ENCODE results near the gene CAMK1G. TPM values are rescaled to one million over a fixed set of nuclear protein-coding genes. Genes with fewer than 3 reads are reported as not detected.

CAMK1G gene
- total and polyA plus RNA-seq, 7 donors = 0.04 to 1.4 (median 0.46) TPM; not detected in 3

- Histone ChIP-seq H3K27me3 (ENCODE audit: insufficient read depth in 3 of 3, low read length in 2 of 3) (no peaks in the 10 kb centered on the region), H3K4me1 (no peaks in the 10 kb centered on the region), H3K27ac (no peak overlapping the region), H3K9me3 (no peaks in the 10 kb centered on the region), H3K36me3 (ENCODE audit: insufficient read depth in 1 of 2, low read depth in 1 of 2) (no peaks in the 10 kb centered on the region), H3K4me3 (no peak overlapping the region)
- intact Hi-C loops (cut with DNase I) = loop anchor here (2.0 kb wide), 2 partner anchors 23 to 89 kb away; no protein-coding TSS in a partner anchor
- WGBS, 3 donors = 80 to 93% (median 90%) methylated on average over 5 of the region's 5 CpGs
- ATAC-seq = no peak
- DNase-seq = no peak
- no peak for TF ChIP-seq CTCF (IDR thresholded peaks at IDR 0.05)
These were observed 20.4 kb downstream of the CAMK1G start for GRCh38 chr1:209603877-209604276.

GRCh38 chr1:209607102-209607794, 23.7 kb downstream of the CAMK1G start:
- ATAC-seq (no peak), DNase-seq (no peak)
- no peak for TF ChIP-seq CTCF (IDR thresholded peaks at IDR 0.05)
- Histone ChIP-seq H3K4me3 (no peak overlapping the region), H3K9me3 (no peaks in the 10 kb centered on the region), H3K36me3 (ENCODE audit: insufficient read depth in 1 of 2, low read depth in 1 of 2) (no peaks in the 10 kb centered on the region), H3K27me3 (ENCODE audit: insufficient read depth in 3 of 3, low read length in 2 of 3) (no peaks in the 10 kb centered on the region), H3K4me1 (peaks cover 9% of the 10 kb centered on the region), H3K27ac (no peak overlapping the region)
- 72 to 78% (median 73%) methylated on average over 1 of the region's 1 CpG for WGBS, 3 donors
- intact Hi-C loops (cut with DNase I) = no loop called here

- no peak for ATAC-seq
- WGBS, 3 donors = 86 to 88% (median 87%) methylated on average over 8 of the region's 8 CpGs
- no peak for DNase-seq
- H3K9me3 ChIP-seq = no peaks in the 10 kb centered on the region
- peaks cover 9% of the 10 kb centered on the region for H3K4me1 ChIP-seq
- H3K27me3 ChIP-seq (ENCODE audit: insufficient read depth in 3 of 3, low read length in 2 of 3) = no peaks in the 10 kb centered on the region
- intact Hi-C loops (cut with DNase I) = no loop called here
- H3K27ac ChIP-seq = no peak overlapping the region
- no peak overlapping the region for H3K4me3 ChIP-seq
- no peaks in the 10 kb centered on the region for H3K36me3 ChIP-seq (ENCODE audit: insufficient read depth in 1 of 2, low read depth in 1 of 2)
- no peak for TF ChIP-seq CTCF (IDR thresholded peaks at IDR 0.05)
These were observed 24.3 kb downstream of the CAMK1G start for GRCh38 chr1:209607795-209608178.

GRCh38 chr1:209609041-209609790, 25.7 kb downstream of the CAMK1G start:
- no peak for TF ChIP-seq CTCF (IDR thresholded peaks at IDR 0.05)
- WGBS, 3 donors = 56 to 77% (median 63%) methylated on average over 9 of the region's 9 CpGs
- DNase-seq (no peak), ATAC-seq (peak in 1 of 4 donors; percentile 25)
- Histone ChIP-seq H3K36me3 (ENCODE audit: insufficient read depth in 1 of 2, low read depth in 1 of 2) (no peaks in the 10 kb centered on the region), H3K9me3 (no peaks in the 10 kb centered on the region), H3K27me3 (ENCODE audit: insufficient read depth in 3 of 3, low read length in 2 of 3) (no peaks in the 10 kb centered on the region), H3K27ac (no peak overlapping the region), H3K4me3 (no peak overlapping the region), H3K4me1 (peaks cover 9% of the 10 kb centered on the region)
- intact Hi-C loops (cut with DNase I) = no loop called here

All from psoas muscle (tissue), 8 donors.